Uterus (tissue), 4 donors: Measurements from ENCODE around the gene DGCR2. TPM values are rescaled to one million over a fixed set of nuclear protein-coding genes. Genes with fewer than 3 reads are reported as not detected.

Experiments
- DNase-seq, 2 donors: peaks; one replicate each; pipeline ENCODE4 v3.0.0-alpha.2; 2019 to 2020
- H3K27ac ChIP-seq, 2 donors: fragments of 200-600 bp; sonication (generic); 1 replicate in 1 of 2; 2 replicates in 1 of 2; pipeline ENCODE4 v1.5.1; 2016 to 2018
- H3K27me3 ChIP-seq, 2 donors: fragments of 200-600 bp; sonication (generic); one replicate each; pipeline ENCODE4 v1.5.1; 2018 to 2019; ENCODE audit warnings: control low read depth in 1 of 2
- H3K36me3 ChIP-seq, 2 donors: fragments of 200-600 bp; sonication (generic); one replicate each; pipeline ENCODE4 v1.5.1; 2019; ENCODE audit warnings: control low read depth in 1 of 2
- H3K4me1 ChIP-seq, 2 donors: fragments of 200-600 bp; sonication (generic); one replicate each; pipeline ENCODE4 v1.5.1; 2018 to 2019; ENCODE audit warnings: control low read depth in 1 of 2
- H3K4me3 ChIP-seq, 2 donors: fragments of 200-600 bp; sonication (generic); 1 replicate in 1 of 2; 2 replicates in 1 of 2; pipeline ENCODE4 v1.5.1; 2018 to 2019; ENCODE audit warnings: mild to moderate bottlenecking in 1 of 2
- H3K9me3 ChIP-seq, 2 donors: fragments of 200-600 bp; sonication (generic); one replicate each; pipeline ENCODE4 v1.5.1; 2019; ENCODE audit warnings: control low read depth in 1 of 2
- CTCF ChIP-seq, 4 experiments: fragments of 200-600 bp in 2 of 4; fragments of 450-650 bp in 2 of 4; sonication (generic) in 2 of 4; IDR thresholded peaks; one replicate each; pipeline ENCODE4 v1.5.1; 2016 to 2019; ENCODE audit warnings: antibody characterized with exemption in 4 of 4, mild to moderate bottlenecking in 2 of 4, moderate library complexity in 1 of 4
- POLR2A ChIP-seq, 2 donors: fragments of 450-650 bp; IDR thresholded peaks; one replicate each; pipeline ENCODE4 v1.6.1; 2016; ENCODE audit warnings: antibody characterized with exemption in 2 of 2, mild to moderate bottlenecking in 1 of 2, moderate library complexity in 1 of 2
- intact Hi-C: fragments of 100-400 bp; cut with DNase I; formaldehyde crosslinking; loops from one replicate; pipeline ENCODE4 v1.15.1; 2023; ENCODE audit warnings: low total_unique reads
- total RNA-seq, 4 donors: library from RNA; depleted of rRNA in 3 of 4; stranded (reverse); fragments of >200 nt in 3 of 4; gene quantifications; one replicate each; pipeline versions ENCODE4 v1.1.0 to v1.2.4, GENCODE V29; 2014 to 2023
- donor health status: DM: yes; HTN: yes; CAD: no.

DGCR2 gene
- total RNA-seq, 4 donors from 2014 or later: 18.2 to 88.9 (median 47.6) TPM

GRCh38 chr22:19057999-19058491 lies 64.2 kb downstream of the DGCR2 start:
- intact Hi-C loops: no loop called here
- no peaks in the 10 kb centered on the region for H3K36me3 ChIP-seq

GRCh38 chr22:19057539-19057938 lies 64.7 kb downstream of the DGCR2 start:
- Histone ChIP-seq H3K4me3 (no peak overlapping the region), H3K27ac (no peak overlapping the region), H3K4me1 (no peaks in the 10 kb centered on the region), H3K9me3 (no peaks in the 10 kb centered on the region), H3K27me3 (no peaks in the 10 kb centered on the region), H3K36me3 (no peaks in the 10 kb centered on the region)
- intact Hi-C loops: no loop called here
- no peak for TF ChIP-seq POLR2A (IDR thresholded peaks at IDR 0.05)
- TF ChIP-seq CTCF (IDR thresholded peaks at IDR 0.05): no peak
- DNase-seq: no peak

More at GRCh38 chr22:19057999-19058491, 64.2 kb downstream of the DGCR2 start:
- no peak for DNase-seq
- no peak overlapping the region for H3K4me3 ChIP-seq
- no peaks in the 10 kb centered on the region for H3K27me3 ChIP-seq
- H3K4me1 ChIP-seq: no peaks in the 10 kb centered on the region
- H3K27ac ChIP-seq: no peak overlapping the region
- TF ChIP-seq CTCF (IDR thresholded peaks at IDR 0.05) (no peak), POLR2A (IDR thresholded peaks at IDR 0.05) (no peak)
- no peaks in the 10 kb centered on the region for H3K9me3 ChIP-seq

GRCh38 chr22:19056951-19057401 lies 65.2 kb downstream of the DGCR2 start:
- Histone ChIP-seq H3K9me3 (no peaks in the 10 kb centered on the region), H3K27me3 (no peaks in the 10 kb centered on the region), H3K36me3 (no peaks in the 10 kb centered on the region), H3K4me3 (no peak overlapping the region), H3K27ac (no peak overlapping the region), H3K4me1 (no peaks in the 10 kb centered on the region)
- DNase-seq: peak in 1 of 2 donors; percentile 8
- intact Hi-C loops: no loop called here
- no peak for TF ChIP-seq CTCF (IDR thresholded peaks at IDR 0.05)
- TF ChIP-seq POLR2A (IDR thresholded peaks at IDR 0.05): no peak

GRCh38 chr22:19055801-19056200 lies 66.4 kb downstream of the DGCR2 start:
- intact Hi-C loops: no loop called here
- Histone ChIP-seq H3K4me1 (no peaks in the 10 kb centered on the region), H3K36me3 (no peaks in the 10 kb centered on the region), H3K27ac (no peak overlapping the region), H3K9me3 (no peaks in the 10 kb centered on the region), H3K4me3 (no peak overlapping the region), H3K27me3 (no peaks in the 10 kb centered on the region)
- peak in 1 of 2 donors; percentile 7 for DNase-seq
- TF ChIP-seq POLR2A (IDR thresholded peaks at IDR 0.05) (no peak), CTCF (IDR thresholded peaks at IDR 0.05) (no peak)

GRCh38 chr22:19052941-19053541 lies 69.2 kb downstream of the DGCR2 start:
- no peak for DNase-seq
- intact Hi-C loops: no loop called here
- TF ChIP-seq CTCF (IDR thresholded peaks at IDR 0.05) (no peak), POLR2A (IDR thresholded peaks at IDR 0.05) (no peak)

More at GRCh38 chr22:19052941-19053541, 69.2 kb downstream of the DGCR2 start:
- Histone ChIP-seq H3K4me3 (no peak overlapping the region), H3K27ac (no peak overlapping the region), H3K4me1 (no peaks in the 10 kb centered on the region), H3K9me3 (no peaks in the 10 kb centered on the region), H3K27me3 (no peaks in the 10 kb centered on the region), H3K36me3 (no peaks in the 10 kb centered on the region)
